IMR-90 (cell line): ENCODE results near the gene ALK. TPM values are rescaled to one million over a fixed set of nuclear protein-coding genes. Genes with fewer than 3 reads are reported as not detected.

Source experiments
- ATAC-seq: fragments of 200-7000 bp; cut with Tn5 transposase; 2 replicates; pipeline ENCODE4 v1.9.1; 2020; ENCODE audit warnings: low read depth, mild to moderate bottlenecking, moderate library complexity
- BruUV-seq: library from RNA; stranded (reverse); fragments of 400-500 nt; replicated peaks from 2 replicates; lab custom pipeline; 2021; lab: Mats Ljungman, UMichigan
- CTCF ChIA-PET: fragments of 300-600 bp; formaldehyde crosslinking; extraction: SDS; loops from one replicate; lab custom pipeline; 2021; ENCODE audit warnings: antibody characterized with exemption; lab: Yijun Ruan, JAX
- POLR2A ChIA-PET: fragments of 300-600 bp; sonication (Branson Sonifier 250); formaldehyde crosslinking; loops from one replicate; lab custom pipeline; 2022; ENCODE audit warnings: antibody characterized with exemption; ENCODE audit not compliant: unreplicated experiment; lab: Charles Lee
- DNase-seq: peaks from one replicate; pipeline ENCODE4 v3.0.0; 2013
- H2AFZ ChIP-seq: replicated peaks from 2 replicates; pipeline ENCODE3; 2013; ENCODE audit warnings: low read length, mild to moderate bottlenecking; ENCODE audit not compliant: poor library complexity
- H2AK5ac ChIP-seq: 2 replicates; pipeline ENCODE4 v1.6.1; 2013; ENCODE audit warnings: low read depth, low read length, inconsistent platforms
- H2AK9ac ChIP-seq: replicated peaks from 2 replicates; pipeline ENCODE3; 2013; ENCODE audit warnings: mild to moderate bottlenecking, low read depth, low read length, moderate library complexity; ENCODE audit not compliant: poor library complexity
- H2BK120ac ChIP-seq: 2 replicates; pipeline ENCODE4 v1.6.1; 2013; ENCODE audit warnings: low read depth, low read length, inconsistent platforms
- H2BK15ac ChIP-seq: 3 replicates; pipeline ENCODE4 v1.6.1; 2013; ENCODE audit warnings: low read depth, low read length, inconsistent platforms
- H2BK20ac ChIP-seq: 2 replicates; pipeline ENCODE4 v1.6.1; 2013; ENCODE audit warnings: low read depth, mild to moderate bottlenecking, inconsistent platforms, low read length, moderate library complexity
- H2BK5ac ChIP-seq: 2 replicates; pipeline ENCODE4 v1.6.1; 2013; ENCODE audit warnings: mild to moderate bottlenecking, low read depth, low read length, inconsistent platforms; ENCODE audit not compliant: poor library complexity, severe bottlenecking
- H3K14ac ChIP-seq: replicated peaks from 2 replicates; pipeline ENCODE4 v1.6.1; 2013; ENCODE audit warnings: low read depth, low read length, inconsistent platforms
- H3K18ac ChIP-seq: 2 replicates; pipeline ENCODE4 v1.6.1; 2013; ENCODE audit warnings: low read depth, low read length, control low read depth
- H3K23ac ChIP-seq: 2 replicates; pipeline ENCODE4 v1.6.1; 2013; ENCODE audit warnings: low read depth, low read length, inconsistent platforms
- H3K27ac ChIP-seq: 2 replicates; pipeline ENCODE4 v1.5.1; 2013; ENCODE audit warnings: mild to moderate bottlenecking, control low read depth, low read length; ENCODE audit not compliant: insufficient read depth
- H3K27me3 ChIP-seq: 2 replicates; pipeline ENCODE4 v1.6.1; 2013; ENCODE audit warnings: low read length; ENCODE audit not compliant: control insufficient read depth, insufficient read depth
- H3K36me3 ChIP-seq: 2 replicates; pipeline ENCODE4 v1.6.1; 2013; ENCODE audit warnings: low read length, mixed read lengths; ENCODE audit not compliant: control insufficient read depth, insufficient read depth
- H3K4ac ChIP-seq: 2 replicates; pipeline ENCODE4 v1.6.1; 2013; ENCODE audit warnings: low read depth, low read length, inconsistent platforms
- H3K4me1 ChIP-seq: 2 replicates; pipeline ENCODE4 v1.6.1; 2013; ENCODE audit warnings: low read length, mixed read lengths; ENCODE audit not compliant: control insufficient read depth, insufficient read depth
- H3K4me2 ChIP-seq: 2 replicates; pipeline ENCODE4 v1.6.1; 2013; ENCODE audit warnings: low read depth, mild to moderate bottlenecking, control low read depth, low read length, moderate library complexity
- H3K4me3 ChIP-seq: 2 replicates; pipeline ENCODE4 v1.5.1; 2013; ENCODE audit warnings: low read depth, mild to moderate bottlenecking, control low read depth, low read length, moderate library complexity; ENCODE audit not compliant: insufficient read depth
- H3K56ac ChIP-seq: 2 replicates; pipeline ENCODE4 v1.6.1; 2013; ENCODE audit warnings: low read length, inconsistent platforms; ENCODE audit not compliant: insufficient read depth; ENCODE audit errors: extremely low read depth
- H3K79me1 ChIP-seq, 2 experiments: 2 replicates each; pipeline ENCODE4 v1.6.1; 2013; ENCODE audit warnings: low read length in 2 of 2, inconsistent platforms in 1 of 2, low read depth in 1 of 2
- H3K9ac ChIP-seq: 2 replicates; pipeline ENCODE4 v1.6.1; 2013; ENCODE audit warnings: low read depth, low read length, control low read depth
- H3K9me1 ChIP-seq: 2 replicates; pipeline ENCODE4 v1.6.1; 2013; ENCODE audit warnings: low read length, inconsistent platforms; ENCODE audit not compliant: insufficient read depth
- H3K9me3 ChIP-seq: 2 replicates; pipeline ENCODE4 v1.6.1; 2013; ENCODE audit warnings: low read length; ENCODE audit not compliant: control insufficient read depth, insufficient read depth
- H4K20me1 ChIP-seq: 2 replicates; pipeline ENCODE4 v1.6.1; 2013; ENCODE audit warnings: low read length, inconsistent platforms; ENCODE audit not compliant: insufficient read depth
- H4K5ac ChIP-seq: 2 replicates; pipeline ENCODE4 v1.6.1; 2013; ENCODE audit warnings: mild to moderate bottlenecking, low read depth, low read length, control low read depth
- H4K8ac ChIP-seq, 2 experiments: 2 replicates each; pipeline ENCODE4 v1.6.1; 2013; ENCODE audit warnings: low read depth in 2 of 2, low read length in 2 of 2, control low read depth in 1 of 2, inconsistent platforms in 1 of 2
- H4K91ac ChIP-seq: 2 replicates; pipeline ENCODE4 v1.6.1; 2013; ENCODE audit warnings: low read depth, low read length, inconsistent platforms; ENCODE audit not compliant: insufficient read depth
- BHLHE40 ChIP-seq: fragments of 150-350 bp; IDR thresholded peaks from 2 replicates; pipeline ENCODE4 v1.6.1; 2016; ENCODE audit warnings: mild to moderate bottlenecking, low read depth, low read length
- CEBPB ChIP-seq: IDR thresholded peaks from 2 replicates; pipeline ENCODE4 v1.6.1; 2012; ENCODE audit warnings: low read depth, low read length, improper control_type of control experiment
- CHD1 ChIP-seq: IDR thresholded peaks from 2 replicates; pipeline ENCODE4 v1.6.1; 2012; ENCODE audit warnings: low read depth, low read length, improper control_type of control experiment
- FOS ChIP-seq: fragments of 150-350 bp; IDR thresholded peaks from 2 replicates; pipeline ENCODE4 v1.6.1; 2016; ENCODE audit warnings: low read depth, low read length
- MAFK ChIP-seq: IDR thresholded peaks from 2 replicates; pipeline ENCODE4 v1.6.1; 2012; ENCODE audit warnings: low read depth, low read length, improper control_type of control experiment
- MAZ ChIP-seq: IDR thresholded peaks from 2 replicates; pipeline ENCODE4 v1.6.1; 2012; ENCODE audit warnings: low read depth, mild to moderate bottlenecking, low read length, improper control_type of control experiment, moderate library complexity, borderline replicate concordance
- MXI1 ChIP-seq: IDR thresholded peaks from 2 replicates; pipeline ENCODE4 v1.6.1; 2012; ENCODE audit warnings: low read depth, mild to moderate bottlenecking, low read length, moderate library complexity, borderline replicate concordance
- NFE2L2 ChIP-seq: fragments of 150-350 bp; IDR thresholded peaks from 2 replicates; pipeline ENCODE4 v1.6.1; 2016; ENCODE audit warnings: low read depth, mild to moderate bottlenecking, low read length
- POLR2A ChIP-seq: IDR thresholded peaks from 2 replicates; pipeline ENCODE4 v1.6.1; 2012; ENCODE audit warnings: mild to moderate bottlenecking, low read depth, low read length
- RAD21 ChIP-seq: IDR thresholded peaks from 2 replicates; pipeline ENCODE4 v1.6.1; 2012; ENCODE audit warnings: low read length, improper control_type of control experiment
- RCOR1 ChIP-seq: IDR thresholded peaks from 2 replicates; pipeline ENCODE4 v1.6.1; 2012; ENCODE audit warnings: mild to moderate bottlenecking, low read length, improper control_type of control experiment; ENCODE audit not compliant: insufficient replicate concordance
- RFX5 ChIP-seq: IDR thresholded peaks from 2 replicates; pipeline ENCODE4 v1.8.0; 2012; ENCODE audit warnings: low read depth, mild to moderate bottlenecking, low read length, moderate library complexity
- SMC3 ChIP-seq: fragments of 150-350 bp; IDR thresholded peaks from 2 replicates; pipeline ENCODE4 v1.6.1; 2016; ENCODE audit warnings: low read depth, mild to moderate bottlenecking, antibody characterized with exemption, low read length, moderate library complexity
- WGBS, 2 experiments: methylation state at CpG; one replicate each; pipeline versions ENCODE4 v1.1.5 to v1.1.7; 2013; ENCODE audit warnings: missing lambda C conversion rate in 2 of 2; ENCODE audit not compliant: insufficient read length in 1 of 2; ENCODE audit errors: extremely low coverage in 2 of 2; 5-methylcytosine and 5-hydroxymethylcytosine counted together
- dilution Hi-C: fragments of 300-500 bp; cut with HindIII; formaldehyde crosslinking; loops from one replicate; pipeline ENCODE4 v1.14.3; 2018; ENCODE audit warnings: low sequenced_read_pairs; ENCODE audit not compliant: unreplicated experiment
- in situ Hi-C: fragments of 300-500 bp; cut with MboI; formaldehyde crosslinking; loops from 3 replicates; pipeline ENCODE4 v1.14.3; 2019; ENCODE audit warnings: low sequenced_read_pairs, inconsistent platforms, mixed read lengths
- intact Hi-C: fragments of 100-400 bp; cut with micrococcal nuclease; formaldehyde crosslinking; loops from 2 replicates; pipeline ENCODE4 v1.10.0; 2022
- polyA plus RNA-seq, 3 experiments: library from polyadenylated mRNA; depleted of rRNA; stranded (reverse); fragments of >200 nt; gene quantifications; 2 replicates each; pipeline ENCODE4 v1.2.3, GENCODE V29; 2012; ENCODE audit warnings: low replicate concordance in 1 of 3
- total RNA-seq: library from RNA; depleted of rRNA; stranded (reverse); fragments of >200 nt; gene quantifications from 2 replicates; pipeline ENCODE4 v1.2.3, GENCODE V29; 2012
- TF ChIP-seq, protein P1 (sequence below): fragments of 150-350 bp; IDR thresholded peaks from 2 replicates; pipeline ENCODE4 v1.6.1; 2017; ENCODE audit warnings: mild to moderate bottlenecking, antibody characterized with exemption, low read length, low read depth
- TF ChIP-seq, protein P2 (sequence below): conservative IDR thresholded peaks from 2 replicates; pipeline ENCODE4 v1.5.1; 2012; ENCODE audit warnings: mild to moderate bottlenecking, low read depth, low read length, improper control_type of control experiment
- TF ChIP-seq, protein P3 (sequence below): fragments of 150-350 bp; IDR thresholded peaks from 2 replicates; pipeline ENCODE4 v1.6.1; 2016; ENCODE audit warnings: low read depth, mild to moderate bottlenecking, low read length, moderate library complexity, borderline replicate concordance

The ALK gene
- total and polyA plus RNA-seq, 2 of the 4 experiments (the other 2 are of a cell fraction): not detected

DNA sequence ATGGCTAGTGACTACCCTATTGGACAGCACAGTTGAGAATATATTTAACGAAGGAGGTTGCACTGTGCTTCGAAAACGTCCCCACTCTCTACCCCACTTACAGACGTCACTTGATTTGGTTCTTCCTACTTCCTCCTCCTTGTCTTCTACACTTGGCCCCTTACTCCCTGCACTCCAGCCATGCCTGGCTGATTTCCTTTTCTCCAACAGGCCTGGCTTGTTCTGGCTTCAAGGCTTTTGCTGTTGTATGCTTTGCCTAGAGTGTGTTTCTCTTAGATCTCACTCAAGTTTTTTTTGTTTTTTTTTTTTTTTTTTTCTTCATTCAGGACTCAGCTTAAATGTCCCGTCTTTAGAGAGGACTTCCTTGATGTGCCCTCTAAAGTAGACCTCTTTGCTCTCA lies 469.4 kb downstream of the ALK start:
- Histone ChIP-seq H3K36me3 (no peaks in the 10 kb centered on the region), H3K9ac (no peak overlapping the region), H3K14ac (no peak overlapping the region), H4K91ac (no peak overlapping the region), H2BK5ac (no peak overlapping the region), H3K27ac (no peak overlapping the region), H4K8ac (no peak overlapping the region), H3K9me3 (no peaks in the 10 kb centered on the region), H2BK120ac (no peak overlapping the region), H4K20me1 (no peaks in the 10 kb centered on the region), H3K4me2 (no peak overlapping the region), H2BK15ac (no peak overlapping the region), H3K27me3 (no peaks in the 10 kb centered on the region), H2BK20ac (no peak overlapping the region), H3K18ac (no peak overlapping the region), H2AFZ (no peak overlapping the region), H2AK9ac (no peak overlapping the region), H3K56ac (no peak overlapping the region), H3K79me1 (no peaks in the 10 kb centered on the region), H3K4me3 (no peak overlapping the region), H3K4me1 (no peaks in the 10 kb centered on the region), H3K9me1 (no peaks in the 10 kb centered on the region), H2AK5ac (no peak overlapping the region), H4K5ac (no peak overlapping the region), H3K4ac (no peak overlapping the region), H3K23ac (no peak overlapping the region)
- intact Hi-C loops: no loop called here
- no peak for DNase-seq
- no CpG with 5 or more reads among the region's 5 CpGs for WGBS, 2 experiments
- TF ChIP-seq MAFK (no peak), CEBPB (no peak), POLR2A (no peak), FOS (no peak), RFX5 (no peak), RAD21 (no peak), MAZ (no peak), SMC3 (no peak), RCOR1 (no peak), BHLHE40 (no peak), CHD1 (no peak), MXI1 (no peak), NFE2L2 (no peak)
- TF ChIP-seq, protein P1, sequence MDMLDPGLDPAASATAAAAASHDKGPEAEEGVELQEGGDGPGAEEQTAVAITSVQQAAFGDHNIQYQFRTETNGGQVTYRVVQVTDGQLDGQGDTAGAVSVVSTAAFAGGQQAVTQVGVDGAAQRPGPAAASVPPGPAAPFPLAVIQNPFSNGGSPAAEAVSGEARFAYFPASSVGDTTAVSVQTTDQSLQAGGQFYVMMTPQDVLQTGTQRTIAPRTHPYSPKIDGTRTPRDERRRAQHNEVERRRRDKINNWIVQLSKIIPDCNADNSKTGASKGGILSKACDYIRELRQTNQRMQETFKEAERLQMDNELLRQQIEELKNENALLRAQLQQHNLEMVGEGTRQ: no peak
- TF ChIP-seq, protein P2, sequence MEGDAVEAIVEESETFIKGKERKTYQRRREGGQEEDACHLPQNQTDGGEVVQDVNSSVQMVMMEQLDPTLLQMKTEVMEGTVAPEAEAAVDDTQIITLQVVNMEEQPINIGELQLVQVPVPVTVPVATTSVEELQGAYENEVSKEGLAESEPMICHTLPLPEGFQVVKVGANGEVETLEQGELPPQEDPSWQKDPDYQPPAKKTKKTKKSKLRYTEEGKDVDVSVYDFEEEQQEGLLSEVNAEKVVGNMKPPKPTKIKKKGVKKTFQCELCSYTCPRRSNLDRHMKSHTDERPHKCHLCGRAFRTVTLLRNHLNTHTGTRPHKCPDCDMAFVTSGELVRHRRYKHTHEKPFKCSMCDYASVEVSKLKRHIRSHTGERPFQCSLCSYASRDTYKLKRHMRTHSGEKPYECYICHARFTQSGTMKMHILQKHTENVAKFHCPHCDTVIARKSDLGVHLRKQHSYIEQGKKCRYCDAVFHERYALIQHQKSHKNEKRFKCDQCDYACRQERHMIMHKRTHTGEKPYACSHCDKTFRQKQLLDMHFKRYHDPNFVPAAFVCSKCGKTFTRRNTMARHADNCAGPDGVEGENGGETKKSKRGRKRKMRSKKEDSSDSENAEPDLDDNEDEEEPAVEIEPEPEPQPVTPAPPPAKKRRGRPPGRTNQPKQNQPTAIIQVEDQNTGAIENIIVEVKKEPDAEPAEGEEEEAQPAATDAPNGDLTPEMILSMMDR: no peak
- TF ChIP-seq, protein P3, sequence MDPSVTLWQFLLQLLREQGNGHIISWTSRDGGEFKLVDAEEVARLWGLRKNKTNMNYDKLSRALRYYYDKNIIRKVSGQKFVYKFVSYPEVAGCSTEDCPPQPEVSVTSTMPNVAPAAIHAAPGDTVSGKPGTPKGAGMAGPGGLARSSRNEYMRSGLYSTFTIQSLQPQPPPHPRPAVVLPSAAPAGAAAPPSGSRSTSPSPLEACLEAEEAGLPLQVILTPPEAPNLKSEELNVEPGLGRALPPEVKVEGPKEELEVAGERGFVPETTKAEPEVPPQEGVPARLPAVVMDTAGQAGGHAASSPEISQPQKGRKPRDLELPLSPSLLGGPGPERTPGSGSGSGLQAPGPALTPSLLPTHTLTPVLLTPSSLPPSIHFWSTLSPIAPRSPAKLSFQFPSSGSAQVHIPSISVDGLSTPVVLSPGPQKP: no peak
- dilution Hi-C loops: no loop called here
- POLR2A ChIA-PET: no interaction called here
- no peak for ATAC-seq
- CTCF ChIA-PET: no interaction called here
- in situ Hi-C loops: no loop called here
- BruUV-seq: no TSS peak
